ENCODE measurements around the gene ACOX3. TPM values are rescaled to one million over a fixed set of nuclear protein-coding genes. Genes with fewer than 3 reads are reported as not detected.

The ACOX3 gene
- total and polyA plus RNA-seq, 9 of the 15 experiments (the other 6 are each of a cell fraction or from before 2014, with no cell fraction given) = 0.68 to 7.3 (median 3.7) TPM

DNA sequence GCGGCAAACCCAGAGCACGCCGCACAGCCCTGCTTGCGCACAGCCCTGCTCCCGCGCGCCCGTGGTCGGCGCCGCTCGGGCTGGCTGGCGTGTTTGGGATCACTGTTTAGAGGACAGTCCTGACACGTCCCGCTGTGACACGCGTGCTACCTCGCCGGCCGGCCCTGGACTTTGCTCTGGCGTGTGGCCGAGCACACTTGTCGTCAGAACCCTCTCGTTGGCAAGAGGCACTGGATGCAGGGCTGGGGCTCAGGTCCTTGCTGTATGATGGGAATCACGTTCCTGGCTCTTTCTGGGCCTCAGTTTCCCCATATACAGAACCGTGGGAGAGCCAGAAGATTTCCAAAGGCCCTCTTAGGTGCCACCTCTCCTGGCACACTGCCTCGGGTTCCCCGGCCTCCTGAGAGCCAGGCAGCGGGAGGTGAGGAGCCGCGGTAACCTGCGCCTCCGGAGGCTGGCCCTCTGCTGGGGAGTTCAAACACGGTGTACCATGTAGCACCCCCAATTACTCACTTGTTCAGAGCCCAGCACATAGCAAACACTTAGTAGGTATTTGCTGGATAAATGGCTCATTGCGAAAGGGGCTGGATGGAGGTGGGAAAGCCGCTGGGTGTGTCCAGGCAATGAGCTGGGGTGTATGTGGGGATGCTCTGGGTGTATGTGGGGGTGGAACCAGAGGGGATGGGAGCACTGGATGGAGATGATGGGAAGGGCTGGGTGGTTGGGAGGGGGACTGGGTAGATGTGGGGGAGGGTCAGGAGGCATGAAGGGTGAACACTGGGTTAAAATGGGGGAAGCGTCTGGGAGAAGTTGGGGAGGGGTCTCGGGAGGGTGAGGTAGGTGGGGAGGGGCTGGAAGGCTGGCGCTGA is 94.3 kb downstream of the ACOX3 start:
- H3K36me3 ChIP-seq (ENCODE audit: control insufficient read depth, insufficient read depth, low read length) = no peaks in the 10 kb centered on the region
- H3K4me2 ChIP-seq (ENCODE audit: insufficient read depth, low read length) = no peak overlapping the region
- DNase-seq (ENCODE audit: extremely low read depth in 1 of 4, low spot score in 3 of 4) (no peak), FAIRE-seq (no peak), ATAC-seq (no peak)
- peaks cover 0 to 13% of the 10 kb centered on the region in 2 experiments; a peak in 2 of 5 replicates for H3K4me1 ChIP-seq (replicated peaks in 1 of 2; ENCODE audit: control insufficient read depth in 2 of 2, insufficient read depth in 2 of 2, low read length in 2 of 2)
- H3K9me3 ChIP-seq (replicated peaks; ENCODE audit: control insufficient read depth, insufficient read depth, low read depth, low read length) = no peaks in the 10 kb centered on the region
- no peak overlapping the region for H2AFZ ChIP-seq (ENCODE audit: low read depth, low read length)
- 20% methylated on average over 23 of the region's 39 CpGs for WGBS (ENCODE audit: insufficient coverage, low coverage, missing lambda C conversion rate)
- H3K9ac ChIP-seq (ENCODE audit: insufficient read depth in 1 of 2, low read depth in 2 of 2, low read length in 2 of 2) = no peak overlapping the region
- H3K4me3 ChIP-seq = no peak overlapping the region
- no peak overlapping the region for H3K27ac ChIP-seq (ENCODE audit: extremely low read depth, low read depth, low read length)
- no TSS peak for BruUV-seq (replicated peaks)
- no peaks in the 10 kb centered on the region for H4K20me1 ChIP-seq (replicated peaks; ENCODE audit: control insufficient read depth, insufficient read depth, low read length)
- no peaks in the 10 kb centered on the region for H3K9me1 ChIP-seq (ENCODE audit: control insufficient read depth, insufficient read depth, low read length)
- intact Hi-C loops (cut with micrococcal nuclease) (no loop called here), in situ Hi-C loops (cut with MboI) (no loop called here)
- TF ChIP-seq RBFOX2 (IDR thresholded peaks at IDR 0.05; ENCODE audit: low read depth, low read length) (no peak), ZNF24 (IDR thresholded peaks at IDR 0.05) (no peak), GTF2A2 (tag; IDR thresholded peaks at IDR 0.05) (no peak), SIRT6 (IDR thresholded peaks at IDR 0.05; ENCODE audit: low read depth, low read length) (no peak), ZNF780A (CRISPR knock-in tag; IDR thresholded peaks at IDR 0.05) (no peak), TCF3 (CRISPR knock-in tag; IDR thresholded peaks at IDR 0.05) (no peak)
- peaks cover 0 to 60% of the 10 kb centered on the region in 2 experiments; a peak in 3 of 5 replicates for H3K27me3 ChIP-seq (ENCODE audit: control insufficient read depth in 2 of 2, insufficient read depth in 2 of 2, low read length in 2 of 2)
- ChIA-PET POLR2A (interaction anchor here (1.4 kb wide), 1 partner anchor 21 kb away, joined by 3 read pairs; no protein-coding TSS in a partner anchor), CTCF (ENCODE audit: low intra/inter-chr PET ratio) (no interaction called here)
- no peaks in the 10 kb centered on the region for H3K79me2 ChIP-seq (ENCODE audit: control insufficient read depth, insufficient read depth, low read length)

All from K562 (cell line).